ENCODE data around the gene LRIG1. TPM values are rescaled to one million over a fixed set of nuclear protein-coding genes. Genes with fewer than 3 reads are reported as not detected.

The LRIG1 gene
- total and polyA plus RNA-seq, 9 of the 15 experiments (the other 6 are each of a cell fraction or from before 2014, with no cell fraction given) = 0.05 to 0.38 (median 0.13) TPM; not detected in 3

- Histone ChIP-seq H4K20me1 (replicated peaks; ENCODE audit: control insufficient read depth, insufficient read depth, low read length) (no peaks in the 10 kb centered on the region), H3K79me2 (ENCODE audit: control insufficient read depth, insufficient read depth, low read length) (no peaks in the 10 kb centered on the region), H2AFZ (ENCODE audit: low read depth, low read length) (no peak overlapping the region), H3K9me3 (replicated peaks; ENCODE audit: control insufficient read depth, insufficient read depth, low read depth, low read length) (no peaks in the 10 kb centered on the region), H3K9ac (ENCODE audit: insufficient read depth in 1 of 2, low read depth in 2 of 2, low read length in 2 of 2) (no peak overlapping the region), H3K36me3 (ENCODE audit: control insufficient read depth, insufficient read depth, low read length) (no peaks in the 10 kb centered on the region), H3K4me3 (no peak overlapping the region), H3K27ac (ENCODE audit: extremely low read depth, low read depth, low read length) (no peak overlapping the region), H3K4me2 (ENCODE audit: insufficient read depth, low read length) (no peak overlapping the region), H3K4me1 (replicated peaks in 1 of 2; ENCODE audit: control insufficient read depth in 2 of 2, insufficient read depth in 2 of 2, low read length in 2 of 2) (no peaks in the 10 kb centered on the region), H3K9me1 (ENCODE audit: control insufficient read depth, insufficient read depth, low read length) (no peaks in the 10 kb centered on the region), H3K27me3 (ENCODE audit: control insufficient read depth in 2 of 2, insufficient read depth in 2 of 2, low read length in 2 of 2) (no peaks in the 10 kb centered on the region; a peak in 1 of 5 replicates)
- DNase-seq (ENCODE audit: extremely low read depth in 1 of 4, low spot score in 3 of 4) (no peak), ATAC-seq (no peak), FAIRE-seq (no peak)
- TF ChIP-seq DDX20 (tag; IDR thresholded peaks at IDR 0.05; ENCODE audit: low read depth) = no peak
- POLR2A ChIA-PET = no interaction called here
- 0% methylated on average over 1 of the region's 1 CpG for WGBS (ENCODE audit: insufficient coverage, low coverage, missing lambda C conversion rate)
- CTCF ChIA-PET (ENCODE audit: low intra/inter-chr PET ratio) = no interaction called here
- in situ Hi-C loops (cut with MboI) (no loop called here), intact Hi-C loops (cut with micrococcal nuclease) (no loop called here)
- BruUV-seq (replicated peaks) = no TSS peak
Measured at GRCh38 chr3:66532160-66532587, 31.4 kb upstream of the LRIG1 start.

GRCh38 chr3:66531256-66531655 is 30.4 kb upstream of the LRIG1 start:
- H3K36me3 ChIP-seq (ENCODE audit: control insufficient read depth, insufficient read depth, low read length) = no peaks in the 10 kb centered on the region
- no peaks in the 10 kb centered on the region for H4K20me1 ChIP-seq (replicated peaks; ENCODE audit: control insufficient read depth, insufficient read depth, low read length)
- no peaks in the 10 kb centered on the region; a peak in 1 of 5 replicates for H3K27me3 ChIP-seq (ENCODE audit: control insufficient read depth in 2 of 2, insufficient read depth in 2 of 2, low read length in 2 of 2)
- no peaks in the 10 kb centered on the region for H3K79me2 ChIP-seq (ENCODE audit: control insufficient read depth, insufficient read depth, low read length)
- no peak overlapping the region for H3K4me2 ChIP-seq (ENCODE audit: insufficient read depth, low read length)
- ATAC-seq (no peak), DNase-seq (ENCODE audit: extremely low read depth in 1 of 4, low spot score in 3 of 4) (no peak), FAIRE-seq (no peak)
- no TSS peak for BruUV-seq (replicated peaks)
- ChIA-PET POLR2A (no interaction called here), CTCF (ENCODE audit: low intra/inter-chr PET ratio) (no interaction called here)
- no peak overlapping the region for H3K4me3 ChIP-seq
- no peak overlapping the region for H3K27ac ChIP-seq (ENCODE audit: extremely low read depth, low read depth, low read length)
- no peaks in the 10 kb centered on the region for H3K9me3 ChIP-seq (replicated peaks; ENCODE audit: control insufficient read depth, insufficient read depth, low read depth, low read length)
- in situ Hi-C loops (cut with MboI) (no loop called here), intact Hi-C loops (cut with micrococcal nuclease) (no loop called here)
- WGBS (ENCODE audit: insufficient coverage, low coverage, missing lambda C conversion rate) = 0% methylated on average over 1 of the region's 1 CpG
- no peaks in the 10 kb centered on the region for H3K9me1 ChIP-seq (ENCODE audit: control insufficient read depth, insufficient read depth, low read length)
- H3K4me1 ChIP-seq (replicated peaks in 1 of 2; ENCODE audit: control insufficient read depth in 2 of 2, insufficient read depth in 2 of 2, low read length in 2 of 2) = no peaks in the 10 kb centered on the region
- H3K9ac ChIP-seq (ENCODE audit: insufficient read depth in 1 of 2, low read depth in 2 of 2, low read length in 2 of 2) = no peak overlapping the region
- no peak overlapping the region for H2AFZ ChIP-seq (ENCODE audit: low read depth, low read length)
- TF ChIP-seq HCFC1 (IDR thresholded peaks at IDR 0.05; ENCODE audit: low read depth, low read length) (no peak), SMARCE1 (IDR thresholded peaks at IDR 0.05) (no peak), ZBTB40 (IDR thresholded peaks at IDR 0.05) (no peak), ZBTB40 (CRISPR knock-in tag; IDR thresholded peaks at IDR 0.05) (no peak), ZNF24 (IDR thresholded peaks at IDR 0.05) (no peak)
- TF ChIP-seq, protein P1, sequence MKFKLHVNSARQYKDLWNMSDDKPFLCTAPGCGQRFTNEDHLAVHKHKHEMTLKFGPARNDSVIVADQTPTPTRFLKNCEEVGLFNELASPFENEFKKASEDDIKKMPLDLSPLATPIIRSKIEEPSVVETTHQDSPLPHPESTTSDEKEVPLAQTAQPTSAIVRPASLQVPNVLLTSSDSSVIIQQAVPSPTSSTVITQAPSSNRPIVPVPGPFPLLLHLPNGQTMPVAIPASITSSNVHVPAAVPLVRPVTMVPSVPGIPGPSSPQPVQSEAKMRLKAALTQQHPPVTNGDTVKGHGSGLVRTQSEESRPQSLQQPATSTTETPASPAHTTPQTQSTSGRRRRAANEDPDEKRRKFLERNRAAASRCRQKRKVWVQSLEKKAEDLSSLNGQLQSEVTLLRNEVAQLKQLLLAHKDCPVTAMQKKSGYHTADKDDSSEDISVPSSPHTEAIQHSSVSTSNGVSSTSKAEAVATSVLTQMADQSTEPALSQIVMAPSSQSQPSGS (CRISPR knock-in tag; IDR thresholded peaks at IDR 0.05) = no peak
